K562 (cell line): ENCODE data around the gene CTXN1. TPM values are rescaled to one million over a fixed set of nuclear protein-coding genes. Genes with fewer than 3 reads are reported as not detected.

Source experiments
- ARHGAP35 ChIP-seq: fragments of 450-650 bp; IDR thresholded peaks from 2 replicates; pipeline ENCODE4 v1.6.1; 2018; ENCODE audit not compliant: partially characterized antibody
- CUX1 ChIP-seq: fragments of 200-800 bp; sonication (Bioruptor generic); IDR thresholded peaks from 2 replicates; pipeline ENCODE4 v1.6.1; 2016; ENCODE audit warnings: missing genetic modification characterization, missing compliant biosample characterization
- KAT2B ChIP-seq: IDR thresholded peaks from one replicate; pipeline ENCODE4 v1.6.1; 2012; ENCODE audit warnings: low read depth, mild to moderate bottlenecking, control low read depth, inconsistent platforms, low read length, moderate library complexity
- MCM5 ChIP-seq: fragments of 450-650 bp; IDR thresholded peaks from 2 replicates; pipeline ENCODE4 v1.6.1; 2016; ENCODE audit warnings: low read depth
- TCF7 ChIP-seq: sonication (generic); IDR thresholded peaks from 2 replicates; pipeline ENCODE4 v1.6.1; 2016; ENCODE audit warnings: antibody characterized with exemption, borderline replicate concordance
- THRAP3 ChIP-seq: fragments of 450-650 bp; IDR thresholded peaks from 2 replicates; pipeline ENCODE4 v1.6.1; 2016; ENCODE audit warnings: mild to moderate bottlenecking, inconsistent platforms, borderline replicate concordance
- U2AF1 ChIP-seq: fragments of 200-400 bp; formaldehyde crosslinking; optimal IDR thresholded peaks from 2 replicates; pipeline ENCODE3; 2017; ENCODE audit warnings: mild to moderate bottlenecking, low read depth, low read length, moderate library complexity
- ZFP30 ChIP-seq: fragments of 250-450 bp; sonication (Bioruptor Pico); IDR thresholded peaks from 2 replicates; pipeline ENCODE4 v1.8.0; 2022; ENCODE audit warnings: moderate library complexity, mild to moderate bottlenecking, inconsistent platforms, borderline replicate concordance
- ZNF551 ChIP-seq: fragments of 250-450 bp; sonication (Bioruptor Pico); IDR thresholded peaks from 2 replicates; pipeline ENCODE4 v1.5.0; 2021; ENCODE audit warnings: mild to moderate bottlenecking, moderate library complexity
- ZNF785 ChIP-seq: fragments of 250-450 bp; sonication (Bioruptor Pico); IDR thresholded peaks from 2 replicates; pipeline ENCODE4 v1.4.0; 2020; ENCODE audit warnings: mild to moderate bottlenecking
- polyA plus RNA-seq, 8 experiments: library from polyadenylated mRNA; depleted of rRNA in 4 of 8; stranded (reverse) in 5 of 8; unstranded in 3 of 8; fragments of >200 nt; fragmentation: Nextera tagmentation in 2 of 8; fragmentation: Illumina TruSeq in 1 of 8; extraction: Ambion mirVana in 2 of 8; extraction: Trizol in 1 of 8; gene quantifications; 2 replicates each; pipeline versions ENCODE4 v1.2.1 to v1.2.3, GENCODE V29; 2011 to 2014; ENCODE audit warnings: inconsistent platforms in 1 of 8, missing spikeins in 1 of 8
- total RNA-seq, 7 experiments: library from RNA; depleted of rRNA in 6 of 7; stranded (reverse); fragments of >200 nt in 6 of 7; fragmentation: Illumina TruSeq in 2 of 7; extraction: Trizol in 2 of 7; gene quantifications; 2 replicates each; pipeline versions ENCODE4 v1.2.1 to v1.2.3, GENCODE V29; 2011 to 2021; ENCODE audit warnings: low replicate concordance in 1 of 7
- TF ChIP-seq, protein P1 (sequence below): fragments of 450-650 bp; IDR thresholded peaks from 2 replicates; pipeline ENCODE4 v1.6.1; 2016; ENCODE audit warnings: low read depth
- TF ChIP-seq, protein P2 (sequence below): fragments of 250-450 bp; sonication (Bioruptor Pico); IDR thresholded peaks from 2 replicates; pipeline ENCODE4 v1.5.0; 2021

CTXN1 gene
- total and polyA plus RNA-seq, 9 of the 15 experiments (the other 6 are each of a cell fraction or from before 2014, with no cell fraction given), result 0.15 to 37.4 (median 1.8) TPM; not detected in 2

- TF ChIP-seq ARHGAP35 (no peak), ZNF785 (CRISPR knock-in tag) (no peak), U2AF1 (no peak), TCF7 (no peak), ZFP30 (CRISPR knock-in tag) (no peak), THRAP3 (no peak), KAT2B (no peak), ZNF551 (CRISPR knock-in tag) (no peak), CUX1 (CRISPR knock-in tag) (no peak), MCM5 (no peak)
- TF ChIP-seq, protein P1, sequence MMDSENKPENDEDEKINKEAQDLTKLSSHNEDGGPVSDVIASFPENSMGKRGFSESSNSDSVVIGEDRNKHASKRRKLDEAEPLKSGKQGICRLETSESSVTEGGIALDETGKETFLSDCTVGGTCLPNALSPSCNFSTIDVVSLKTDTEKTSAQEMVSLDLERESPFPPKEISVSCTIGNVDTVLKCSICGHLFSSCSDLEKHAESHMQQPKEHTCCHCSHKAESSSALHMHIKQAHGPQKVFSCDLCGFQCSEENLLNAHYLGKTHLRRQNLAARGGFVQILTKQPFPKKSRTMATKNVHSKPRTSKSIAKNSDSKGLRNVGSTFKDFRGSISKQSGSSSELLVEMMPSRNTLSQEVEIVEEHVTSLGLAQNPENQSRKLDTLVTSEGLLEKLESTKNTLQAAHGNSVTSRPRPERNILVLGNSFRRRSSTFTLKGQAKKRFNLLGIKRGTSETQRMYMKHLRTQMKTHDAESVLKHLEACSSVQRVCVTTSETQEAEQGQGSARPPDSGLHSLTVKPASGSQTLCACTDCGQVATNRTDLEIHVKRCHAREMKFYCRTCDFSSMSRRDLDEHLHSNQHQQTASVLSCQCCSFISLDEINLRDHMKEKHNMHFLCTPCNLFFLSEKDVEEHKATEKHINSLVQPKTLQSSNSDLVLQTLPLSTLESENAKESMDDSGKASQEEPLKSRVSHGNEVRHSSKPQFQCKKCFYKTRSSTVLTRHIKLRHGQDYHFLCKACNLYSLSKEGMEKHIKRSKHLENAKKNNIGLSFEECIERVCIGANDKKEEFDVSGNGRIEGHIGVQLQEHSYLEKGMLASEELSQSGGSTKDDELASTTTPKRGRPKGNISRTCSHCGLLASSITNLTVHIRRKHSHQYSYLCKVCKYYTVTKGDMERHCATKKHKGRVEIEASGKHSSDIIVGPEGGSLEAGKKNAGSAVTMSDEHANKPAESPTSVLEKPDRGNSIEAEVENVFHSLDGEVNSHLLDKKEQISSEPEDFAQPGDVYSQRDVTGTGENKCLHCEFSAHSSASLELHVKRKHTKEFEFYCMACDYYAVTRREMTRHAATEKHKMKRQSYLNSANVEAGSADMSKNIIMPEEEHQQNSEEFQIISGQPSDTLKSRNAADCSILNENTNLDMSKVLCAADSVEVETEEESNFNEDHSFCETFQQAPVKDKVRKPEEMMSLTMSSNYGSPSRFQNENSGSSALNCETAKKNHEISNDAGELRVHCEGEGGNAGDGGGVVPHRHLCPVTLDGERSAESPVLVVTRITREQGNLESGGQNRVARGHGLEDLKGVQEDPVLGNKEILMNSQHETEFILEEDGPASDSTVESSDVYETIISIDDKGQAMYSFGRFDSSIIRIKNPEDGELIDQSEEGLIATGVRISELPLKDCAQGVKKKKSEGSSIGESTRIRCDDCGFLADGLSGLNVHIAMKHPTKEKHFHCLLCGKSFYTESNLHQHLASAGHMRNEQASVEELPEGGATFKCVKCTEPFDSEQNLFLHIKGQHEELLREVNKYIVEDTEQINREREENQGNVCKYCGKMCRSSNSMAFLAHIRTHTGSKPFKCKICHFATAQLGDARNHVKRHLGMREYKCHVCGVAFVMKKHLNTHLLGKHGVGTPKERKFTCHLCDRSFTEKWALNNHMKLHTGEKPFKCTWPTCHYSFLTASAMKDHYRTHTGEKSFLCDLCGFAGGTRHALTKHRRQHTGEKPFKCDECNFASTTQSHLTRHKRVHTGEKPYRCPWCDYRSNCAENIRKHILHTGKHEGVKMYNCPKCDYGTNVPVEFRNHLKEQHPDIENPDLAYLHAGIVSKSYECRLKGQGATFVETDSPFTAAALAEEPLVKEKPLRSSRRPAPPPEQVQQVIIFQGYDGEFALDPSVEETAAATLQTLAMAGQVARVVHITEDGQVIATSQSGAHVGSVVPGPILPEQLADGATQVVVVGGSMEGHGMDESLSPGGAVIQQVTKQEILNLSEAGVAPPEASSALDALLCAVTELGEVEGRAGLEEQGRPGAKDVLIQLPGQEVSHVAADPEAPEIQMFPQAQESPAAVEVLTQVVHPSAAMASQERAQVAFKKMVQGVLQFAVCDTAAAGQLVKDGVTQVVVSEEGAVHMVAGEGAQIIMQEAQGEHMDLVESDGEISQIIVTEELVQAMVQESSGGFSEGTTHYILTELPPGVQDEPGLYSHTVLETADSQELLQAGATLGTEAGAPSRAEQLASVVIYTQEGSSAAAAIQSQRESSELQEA, result no peak
- TF ChIP-seq, protein P2, sequence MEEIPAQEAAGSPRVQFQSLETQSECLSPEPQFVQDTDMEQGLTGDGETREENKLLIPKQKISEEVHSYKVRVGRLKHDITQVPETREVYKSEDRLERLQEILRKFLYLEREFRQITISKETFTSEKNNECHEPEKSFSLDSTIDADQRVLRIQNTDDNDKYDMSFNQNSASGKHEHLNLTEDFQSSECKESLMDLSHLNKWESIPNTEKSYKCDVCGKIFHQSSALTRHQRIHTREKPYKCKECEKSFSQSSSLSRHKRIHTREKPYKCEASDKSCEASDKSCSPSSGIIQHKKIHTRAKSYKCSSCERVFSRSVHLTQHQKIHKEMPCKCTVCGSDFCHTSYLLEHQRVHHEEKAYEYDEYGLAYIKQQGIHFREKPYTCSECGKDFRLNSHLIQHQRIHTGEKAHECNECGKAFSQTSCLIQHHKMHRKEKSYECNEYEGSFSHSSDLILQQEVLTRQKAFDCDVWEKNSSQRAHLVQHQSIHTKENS, result no peak; the same call in 1 of the 2 replicates
These were observed 17.7 kb upstream of the CTXN1 start, which contains the start of gene TIMM44 (continued) for GRCh38 chr19:7943444-7944176.
